PC-9 (cell line): ENCODE measurements around the gene MTPN. TPM values are rescaled to one million over a fixed set of nuclear protein-coding genes. Genes with fewer than 3 reads are reported as not detected.

ENCODE experiments used
- BruUV-seq: library from RNA; stranded (reverse); fragments of 400-500 nt; replicated peaks from 2 replicates; lab custom pipeline; 2021; lab: Mats Ljungman, UMichigan
- CTCF ChIA-PET: fragments of 300-600 bp; sonication (Branson Sonifier 250); formaldehyde crosslinking; loops from one replicate; lab custom pipeline; 2022; ENCODE audit warnings: antibody characterized with exemption; lab: Charles Lee
- POLR2A ChIA-PET: fragments of 300-600 bp; sonication (Branson Sonifier 250); formaldehyde crosslinking; loops from one replicate; lab custom pipeline; 2022; ENCODE audit warnings: antibody characterized with exemption; ENCODE audit not compliant: unreplicated experiment; lab: Charles Lee
- DNase-seq, 2 experiments: peaks; one replicate each; pipeline versions ENCODE4 v3.0.0 to v3.0.0-alpha.2; 2015 to 2022; ENCODE audit warnings: mixed read lengths in 1 of 2
- H2AFZ ChIP-seq: fragments of 200-600 bp; sonication (generic); 2 replicates; pipeline ENCODE4 v1.8.1; 2017; ENCODE audit warnings: antibody characterized with exemption
- H3F3A ChIP-seq: fragments of 200-600 bp; sonication (generic); 2 replicates; pipeline ENCODE4 v1.8.1; 2017; ENCODE audit warnings: antibody characterized with exemption, mild to moderate bottlenecking, low read depth; ENCODE audit not compliant: insufficient read depth
- H3K27ac ChIP-seq: fragments of 200-600 bp; sonication (generic); 2 replicates; pipeline ENCODE4 v1.6.1; 2016; ENCODE audit warnings: mixed run types
- H3K27me3 ChIP-seq: fragments of 200-600 bp; sonication (generic); 2 replicates; pipeline ENCODE4 v1.6.1; 2016; ENCODE audit warnings: low read depth, mixed run types; ENCODE audit not compliant: insufficient read depth
- H3K36me3 ChIP-seq: fragments of 200-600 bp; sonication (generic); 2 replicates; pipeline ENCODE4 v1.6.1; 2016; ENCODE audit warnings: low read depth, mixed run types
- H3K4me1 ChIP-seq: fragments of 200-600 bp; sonication (generic); replicated peaks from 2 replicates; pipeline ENCODE4 v1.6.1; 2016; ENCODE audit warnings: mixed run types; ENCODE audit not compliant: insufficient read depth
- H3K4me2 ChIP-seq: fragments of 200-600 bp; sonication (generic); 2 replicates; pipeline ENCODE4 v1.6.1; 2017; ENCODE audit warnings: mixed run types
- H3K4me3 ChIP-seq: fragments of 200-600 bp; sonication (generic); 2 replicates; pipeline ENCODE4 v1.6.1; 2016; ENCODE audit warnings: mixed run types
- H3K79me2 ChIP-seq: fragments of 200-600 bp; sonication (generic); 2 replicates; pipeline ENCODE4 v1.6.1; 2017; ENCODE audit warnings: low read depth, mixed run types
- H3K9me2 ChIP-seq: fragments of 200-600 bp; sonication (generic); 2 replicates; pipeline ENCODE4 v1.8.1; 2017; ENCODE audit warnings: mild to moderate bottlenecking; ENCODE audit not compliant: insufficient read depth
- H3K9me3 ChIP-seq: fragments of 200-600 bp; sonication (generic); 2 replicates; pipeline ENCODE4 v1.8.1; 2016; ENCODE audit warnings: low read depth; ENCODE audit not compliant: insufficient read depth
- H4K20me1 ChIP-seq: fragments of 200-600 bp; sonication (generic); 2 replicates; pipeline ENCODE4 v1.8.1; 2017; ENCODE audit not compliant: insufficient read depth
- EZH2 ChIP-seq: fragments of 200-600 bp; sonication (generic); IDR thresholded peaks from 2 replicates; pipeline ENCODE4 v1.8.0; 2017; ENCODE audit warnings: antibody characterized with exemption, low read depth
- intact Hi-C: fragments of 100-400 bp; cut with micrococcal nuclease; formaldehyde crosslinking; loops from one replicate; pipeline ENCODE4 v1.10.0; 2022; ENCODE audit not compliant: unreplicated experiment
- total RNA-seq: library from RNA; stranded (reverse); gene quantifications from 2 replicates; pipeline ENCODE4 v1.2.3, GENCODE V29; 2021
- TF ChIP-seq, protein P1 (sequence below): fragments of 200-600 bp; sonication (generic); conservative IDR thresholded peaks from 2 replicates; pipeline ENCODE4 v1.6.1; 2017; ENCODE audit warnings: mixed run types, antibody characterized with exemption, mild to moderate bottlenecking, moderate library complexity

MTPN gene
- total RNA-seq, 1 experiment from 2014 or later: 212 TPM

DNA sequence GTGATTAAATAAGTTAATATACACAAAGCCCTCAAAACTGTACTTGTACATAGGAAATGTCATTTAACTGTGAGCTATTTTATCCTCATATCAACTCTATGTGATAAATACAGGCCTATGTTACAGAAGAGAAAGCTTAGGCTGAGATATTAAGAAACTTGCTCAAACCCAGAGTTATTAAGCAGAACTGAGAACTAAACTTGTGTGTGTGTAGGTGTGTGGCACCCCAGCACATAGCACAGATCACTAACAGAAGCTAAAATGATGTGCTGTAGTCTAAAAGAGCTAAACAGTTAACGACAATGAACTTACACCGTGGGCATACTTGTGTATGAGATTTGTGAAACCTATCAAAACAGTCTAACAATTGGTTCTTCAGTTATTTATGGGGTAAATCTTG, 34.5 kb downstream of the MTPN start:
- Histone ChIP-seq H3K36me3 (peaks cover 6% of the 10 kb centered on the region; the same call in 1 of the 2 replicates), H3K27me3 (no peaks in the 10 kb centered on the region), H3K4me2 (no peak overlapping the region), H3K27ac (no peak overlapping the region), H3K79me2 (peaks cover 51% of the 10 kb centered on the region), H3K9me2 (no peaks in the 10 kb centered on the region), H3K4me3 (no peak overlapping the region), H3K9me3 (no peaks in the 10 kb centered on the region), H2AFZ (no peak overlapping the region), H3K4me1 (no peaks in the 10 kb centered on the region), H3F3A (no peaks in the 10 kb centered on the region; the same call in 1 of the 2 replicates), H4K20me1 (peaks cover 22% of the 10 kb centered on the region)
- intact Hi-C loops: no loop called here
- no peak for DNase-seq
- ChIA-PET CTCF (no interaction called here), POLR2A (no interaction called here)
- TF ChIP-seq, protein P1, sequence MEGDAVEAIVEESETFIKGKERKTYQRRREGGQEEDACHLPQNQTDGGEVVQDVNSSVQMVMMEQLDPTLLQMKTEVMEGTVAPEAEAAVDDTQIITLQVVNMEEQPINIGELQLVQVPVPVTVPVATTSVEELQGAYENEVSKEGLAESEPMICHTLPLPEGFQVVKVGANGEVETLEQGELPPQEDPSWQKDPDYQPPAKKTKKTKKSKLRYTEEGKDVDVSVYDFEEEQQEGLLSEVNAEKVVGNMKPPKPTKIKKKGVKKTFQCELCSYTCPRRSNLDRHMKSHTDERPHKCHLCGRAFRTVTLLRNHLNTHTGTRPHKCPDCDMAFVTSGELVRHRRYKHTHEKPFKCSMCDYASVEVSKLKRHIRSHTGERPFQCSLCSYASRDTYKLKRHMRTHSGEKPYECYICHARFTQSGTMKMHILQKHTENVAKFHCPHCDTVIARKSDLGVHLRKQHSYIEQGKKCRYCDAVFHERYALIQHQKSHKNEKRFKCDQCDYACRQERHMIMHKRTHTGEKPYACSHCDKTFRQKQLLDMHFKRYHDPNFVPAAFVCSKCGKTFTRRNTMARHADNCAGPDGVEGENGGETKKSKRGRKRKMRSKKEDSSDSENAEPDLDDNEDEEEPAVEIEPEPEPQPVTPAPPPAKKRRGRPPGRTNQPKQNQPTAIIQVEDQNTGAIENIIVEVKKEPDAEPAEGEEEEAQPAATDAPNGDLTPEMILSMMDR: no peak
- TF ChIP-seq EZH2: no peak
- BruUV-seq: no TSS peak

DNA sequence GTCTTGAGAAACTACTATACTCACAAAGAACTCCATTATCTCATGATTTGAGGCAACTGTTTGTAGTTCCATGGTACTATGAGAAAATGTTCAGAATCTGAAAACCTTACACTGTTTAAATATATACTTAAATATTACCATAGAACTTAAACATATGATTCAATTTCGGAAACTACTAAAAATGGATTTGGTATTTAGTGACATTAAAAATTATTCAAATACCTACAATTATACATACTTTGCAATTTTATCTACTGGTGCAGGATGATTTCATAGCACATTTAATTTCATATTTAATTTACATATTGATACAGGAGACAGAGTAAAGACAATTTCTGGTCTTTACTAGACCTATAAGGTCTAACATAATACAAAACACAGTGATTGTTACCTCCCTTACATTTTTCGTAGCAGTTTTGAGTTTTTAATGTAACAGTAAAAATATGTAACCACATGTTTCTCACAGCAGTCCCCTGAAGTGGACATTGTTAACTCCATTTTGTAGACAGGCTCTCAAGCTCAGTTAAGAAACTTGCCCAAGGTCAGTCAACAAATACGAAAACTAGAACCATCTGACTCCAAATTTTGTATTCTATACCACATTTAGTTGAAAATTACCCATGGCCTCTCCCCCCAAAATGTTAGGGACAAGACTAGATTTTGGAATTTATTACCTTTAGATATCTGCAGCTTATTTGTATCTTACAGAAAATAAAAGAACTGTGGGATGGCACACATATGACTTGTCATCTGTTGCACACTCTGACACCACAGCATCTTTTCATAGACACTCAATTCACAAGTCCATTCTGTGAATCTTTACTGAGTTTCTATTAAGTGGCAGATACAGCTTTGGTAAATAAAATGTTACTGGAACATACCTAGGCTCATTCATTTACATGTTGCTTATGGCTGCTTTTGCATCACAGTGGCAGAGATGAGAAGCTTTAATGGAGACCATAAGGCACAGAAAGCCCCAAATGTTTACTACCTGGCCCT, 36.8 kb downstream of the MTPN start:
- Histone ChIP-seq H3K9me2 (no peaks in the 10 kb centered on the region), H3K36me3 (peaks cover 4% of the 10 kb centered on the region; the same call in 1 of the 2 replicates), H3K4me2 (no peak overlapping the region), H2AFZ (no peak overlapping the region), H3K27me3 (no peaks in the 10 kb centered on the region), H4K20me1 (peaks cover 24% of the 10 kb centered on the region), H3F3A (no peaks in the 10 kb centered on the region; the same call in 1 of the 2 replicates), H3K4me1 (no peaks in the 10 kb centered on the region), H3K9me3 (no peaks in the 10 kb centered on the region), H3K27ac (no peak overlapping the region), H3K79me2 (peaks cover 53% of the 10 kb centered on the region), H3K4me3 (no peak overlapping the region)
- intact Hi-C loops: no loop called here
- no TSS peak for BruUV-seq
- DNase-seq: no peak
- ChIA-PET POLR2A (no interaction called here), CTCF (no interaction called here)
- TF ChIP-seq, protein P1: no peak
- TF ChIP-seq EZH2: no peak

DNA sequence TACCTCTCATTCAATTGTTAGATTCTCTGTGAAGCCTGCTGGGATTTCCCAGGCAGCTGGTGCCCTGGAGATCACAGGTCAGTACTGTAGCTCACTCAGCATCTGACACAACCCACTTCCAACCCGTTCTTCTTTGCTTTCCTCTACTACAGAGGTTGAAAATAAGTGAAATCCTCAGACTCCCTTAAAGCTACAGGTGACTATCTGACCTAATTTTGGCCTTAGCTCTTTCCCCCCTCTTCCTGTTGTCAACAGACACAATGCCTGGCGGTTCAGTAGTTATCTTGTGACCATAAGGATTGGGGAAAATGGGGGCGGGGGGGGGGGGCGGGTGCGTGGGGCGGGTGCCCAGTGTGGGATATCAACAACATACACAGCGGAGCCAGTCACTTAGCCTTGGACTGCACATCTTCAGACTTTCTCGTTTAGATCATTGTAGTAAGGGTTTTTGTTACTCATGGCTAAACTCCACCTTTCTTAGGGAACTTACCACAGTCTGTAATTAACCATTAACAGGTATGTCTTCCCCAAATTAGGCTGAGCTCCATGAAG, 37.8 kb downstream of the MTPN start:
- Histone ChIP-seq H3K4me1 (no peaks in the 10 kb centered on the region), H3K36me3 (peaks cover 4% of the 10 kb centered on the region; the same call in 1 of the 2 replicates), H4K20me1 (peaks cover 19% of the 10 kb centered on the region; the same call in 1 of the 2 replicates), H3K9me3 (no peaks in the 10 kb centered on the region), H3K4me3 (no peak overlapping the region), H3K27me3 (no peaks in the 10 kb centered on the region), H3F3A (no peaks in the 10 kb centered on the region; the same call in 1 of the 2 replicates), H3K9me2 (no peaks in the 10 kb centered on the region), H2AFZ (no peak overlapping the region), H3K79me2 (peaks cover 62% of the 10 kb centered on the region), H3K4me2 (no peak overlapping the region), H3K27ac (no peak overlapping the region)
- no peak for DNase-seq
- POLR2A ChIA-PET: no interaction called here
- no TSS peak for BruUV-seq
- intact Hi-C loops: no loop called here
- CTCF ChIA-PET: no interaction called here
- TF ChIP-seq EZH2: no peak
- TF ChIP-seq, protein P1: no peak
